NT2/D1 (cell line): Measurements from ENCODE around the gene RPS6KA2.

Experiments
- SUZ12 ChIP-seq: IDR thresholded peaks from 2 replicates; pipeline ENCODE4 v1.6.1; 2011; ENCODE audit not compliant: insufficient read length, insufficient read depth; ENCODE audit errors: extremely low read depth
- YY1 ChIP-seq: IDR thresholded peaks from 2 replicates; pipeline ENCODE4 v1.6.1; 2011; ENCODE audit not compliant: insufficient read length, insufficient read depth
- ZNF274 ChIP-seq: IDR thresholded peaks from 2 replicates; pipeline ENCODE4 v1.6.1; 2011; ENCODE audit warnings: mild to moderate bottlenecking, low read depth, low read length

DNA sequence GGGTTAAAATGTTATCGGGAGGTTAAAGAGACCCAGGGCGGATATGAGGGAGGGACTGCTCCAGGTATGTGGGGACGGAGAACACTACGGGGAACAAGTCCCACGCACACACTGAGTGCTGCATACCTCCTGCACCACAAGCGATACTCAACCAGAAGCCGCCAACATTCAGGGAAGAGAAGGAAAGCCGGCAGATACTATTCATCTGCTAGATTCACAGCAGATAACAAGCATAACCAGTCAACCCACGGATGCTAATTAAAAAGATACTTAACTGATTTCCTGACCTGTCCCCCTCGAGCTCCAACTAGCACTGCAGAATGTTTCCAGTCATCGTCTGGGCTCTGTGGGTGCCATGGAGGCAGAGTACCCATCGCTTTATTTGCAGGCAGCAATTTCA, 45.1 kb upstream of the RPS6KA2 start:
- TF ChIP-seq SUZ12 (no peak), ZNF274 (no peak), YY1 (no peak)
